K562 (cell line): Measurements from ENCODE around the gene CHMP2A. TPM values are rescaled to one million over a fixed set of nuclear protein-coding genes. Genes with fewer than 3 reads are reported as not detected.

Experiments
- ATF3 ChIP-seq, 2 experiments: fragments of 450-650 bp in 1 of 2; sonication (generic) in 1 of 2; formaldehyde crosslinking in 1 of 2; IDR thresholded peaks in 1 of 2; conservative IDR thresholded peaks in 1 of 2; 2 replicates each; pipeline versions ENCODE4 v1.6.1 to v1.8.1; 2016 to 2023; ENCODE audit warnings: mild to moderate bottlenecking in 2 of 2, moderate library complexity in 2 of 2, inconsistent platforms in 1 of 2, missing genetic modification reagents in 1 of 2
- CHAMP1 ChIP-seq: fragments of 450-650 bp; IDR thresholded peaks from 2 replicates; pipeline ENCODE4 v1.6.1; 2016; ENCODE audit warnings: mild to moderate bottlenecking
- DLX4 ChIP-seq: fragments of 250-450 bp; sonication (Bioruptor Pico); IDR thresholded peaks from 2 replicates; pipeline ENCODE4 v1.6.1; 2021; ENCODE audit warnings: mild to moderate bottlenecking
- EZH2 ChIP-seq: IDR thresholded peaks from 2 replicates; pipeline ENCODE4 v1.6.1; 2012; ENCODE audit warnings: low read depth, mild to moderate bottlenecking, inconsistent platforms, low read length, borderline replicate concordance
- FOXJ2 ChIP-seq: fragments of 200-800 bp; sonication (Bioruptor generic); IDR thresholded peaks from 2 replicates; pipeline ENCODE4 v1.6.1; 2016; ENCODE audit warnings: missing genetic modification characterization, missing compliant biosample characterization
- FOXK2 ChIP-seq, 2 experiments: fragments of 450-650 bp; IDR thresholded peaks in 1 of 2; conservative IDR thresholded peaks in 1 of 2; 2 replicates each; pipeline ENCODE4 v1.6.1; 2016; ENCODE audit warnings: low read depth in 2 of 2, mild to moderate bottlenecking in 1 of 2
- ILK ChIP-seq: fragments of 450-650 bp; IDR thresholded peaks from 2 replicates; pipeline ENCODE4 v1.6.1; 2016; ENCODE audit warnings: missing genetic modification characterization, low read depth, mild to moderate bottlenecking, missing compliant biosample characterization, moderate library complexity, borderline replicate concordance
- KDM1A ChIP-seq, 2 experiments: fragments of 450-650 bp; IDR thresholded peaks; 2 replicates each; pipeline ENCODE4 v1.6.1; 2016; ENCODE audit warnings: mild to moderate bottlenecking in 2 of 2
- MAFG ChIP-seq: fragments of 450-650 bp; conservative IDR thresholded peaks from 2 replicates; pipeline ENCODE4 v1.6.1; 2016; ENCODE audit warnings: missing genetic modification characterization, missing compliant biosample characterization
- NR0B1 ChIP-seq: fragments of 450-650 bp; IDR thresholded peaks from one replicate; pipeline ENCODE4 v1.6.1; 2018; ENCODE audit warnings: mild to moderate bottlenecking, moderate library complexity; ENCODE audit not compliant: partially characterized antibody
- SMARCA5 ChIP-seq: fragments of 450-650 bp; IDR thresholded peaks from 2 replicates; pipeline ENCODE4 v1.6.1; 2016
- TARDBP ChIP-seq: fragments of 450-650 bp; IDR thresholded peaks from 2 replicates; pipeline ENCODE4 v1.6.1; 2016
- TCF15 ChIP-seq: fragments of 250-450 bp; sonication (Bioruptor Pico); IDR thresholded peaks from 2 replicates; pipeline ENCODE4 v1.8.0; 2022; ENCODE audit warnings: moderate library complexity, mild to moderate bottlenecking, inconsistent platforms
- TFE3 ChIP-seq: fragments of 450-650 bp; formaldehyde crosslinking; IDR thresholded peaks from 2 replicates; pipeline ENCODE4 v1.4.0; 2020; ENCODE audit warnings: mild to moderate bottlenecking, mixed read lengths
- TGIF2 ChIP-seq: sonication (generic); formaldehyde crosslinking; IDR thresholded peaks from 2 replicates; pipeline ENCODE4 v1.8.1; 2022; ENCODE audit warnings: mild to moderate bottlenecking, missing genetic modification reagents, moderate library complexity
- XRCC3 ChIP-seq: fragments of 450-650 bp; IDR thresholded peaks from 2 replicates; pipeline ENCODE4 v1.6.1; 2017; ENCODE audit warnings: mild to moderate bottlenecking, moderate library complexity
- ZBED1 ChIP-seq: IDR thresholded peaks from 2 replicates; pipeline ENCODE4 v1.6.1; 2014
- ZBTB43 ChIP-seq: sonication (generic); formaldehyde crosslinking; IDR thresholded peaks from 2 replicates; pipeline ENCODE4 v1.8.0; 2023; ENCODE audit warnings: mild to moderate bottlenecking, missing genetic modification reagents
- ZC3H8 ChIP-seq: fragments of 450-650 bp; IDR thresholded peaks from 2 replicates; pipeline ENCODE4 v1.6.1; 2017
- ZNF431 ChIP-seq: sonication (generic); formaldehyde crosslinking; IDR thresholded peaks from 2 replicates; pipeline ENCODE4 v1.8.0; 2022; ENCODE audit warnings: mild to moderate bottlenecking, missing genetic modification reagents
- polyA plus RNA-seq, 8 experiments: library from polyadenylated mRNA; depleted of rRNA in 4 of 8; stranded (reverse) in 5 of 8; unstranded in 3 of 8; fragments of >200 nt; fragmentation: Nextera tagmentation in 2 of 8; fragmentation: Illumina TruSeq in 1 of 8; extraction: Ambion mirVana in 2 of 8; extraction: Trizol in 1 of 8; gene quantifications; 2 replicates each; pipeline versions ENCODE4 v1.2.1 to v1.2.3, GENCODE V29; 2011 to 2014; ENCODE audit warnings: inconsistent platforms in 1 of 8, missing spikeins in 1 of 8
- total RNA-seq, 7 experiments: library from RNA; depleted of rRNA in 6 of 7; stranded (reverse); fragments of >200 nt in 6 of 7; fragmentation: Illumina TruSeq in 2 of 7; extraction: Trizol in 2 of 7; gene quantifications; 2 replicates each; pipeline versions ENCODE4 v1.2.1 to v1.2.3, GENCODE V29; 2011 to 2021; ENCODE audit warnings: low replicate concordance in 1 of 7

Gene CHMP2A
- total and polyA plus RNA-seq, 9 of the 15 experiments (the other 6 are each of a cell fraction or from before 2014, with no cell fraction given): 57.6 to 159 (median 87.2) TPM

- TF ChIP-seq ZBTB43 (CRISPR knock-in tag) (no peak), CHAMP1 (no peak), ZC3H8 (no peak), DLX4 (CRISPR knock-in tag) (no peak), MAFG (tag) (no peak), FOXK2 (conservative IDR thresholded peaks at IDR 0.05 in 1 of 2, IDR thresholded peaks at IDR 0.05 in 1 of 2; ENCODE audit: low read depth in 2 of 2) (no peak), KDM1A (IDR thresholded peaks at IDR 0.05) (no peak), TARDBP (no peak), EZH2 (no peak), TCF15 (CRISPR knock-in tag) (no peak), XRCC3 (no peak), ZNF431 (no peak), ZBED1 (peak; percentile 37; the same call in 1 of the 2 replicates), FOXJ2 (tag) (no peak), TGIF2 (CRISPR knock-in tag) (no peak), ILK (tag) (no peak), TFE3 (no peak), NR0B1 (no peak), ATF3 (IDR thresholded peaks at IDR 0.05) (peak; percentile 87), ATF3 (CRISPR knock-in tag; conservative IDR thresholded peaks at IDR 0.05) (no peak), SMARCA5 (no peak)
These were observed 10.9 kb downstream of the CHMP2A start, which contains the start of gene TRIM28 (continued) for GRCh38 chr19:58543826-58544590.
